ENCODE results near the gene SIGLEC12. TPM values are rescaled to one million over a fixed set of nuclear protein-coding genes. Genes with fewer than 3 reads are reported as not detected.
A peak's percentile ranks its signal among the peaks of the same experiment; 100 is the strongest.

Gene SIGLEC12
- total and polyA plus RNA-seq, 7 donors: 0.05 to 0.20 (median 0.13) TPM; not detected in 2

- intact Hi-C loops (cut with DNase I): no loop called here
These were observed 33.9 kb upstream of the SIGLEC12 start for GRCh38 chr19:51535535-51535934.

GRCh38 chr19:51531349-51532315 is 30.0 kb upstream of the SIGLEC12 start, which contains the start of gene SIGLEC6:
SIGLEC6 (minus strand) TSS chr19:51531670; CDS start chr19:51531648, 22 bp downstream.
- Histone ChIP-seq H3K4me3 (no peak within 1 kb of the TSS), H3K4me1 (no peaks in the 10 kb centered on the region), H3K9me3 (no peaks in the 10 kb centered on the region), H3K27me3 (ENCODE audit: insufficient read depth in 3 of 3, low read length in 2 of 3) (peaks cover 0 to 2% (median 0%) of the 10 kb centered on the region in 3 donors), H3K27ac (no peak within 1 kb of the TSS), H3K36me3 (ENCODE audit: insufficient read depth in 1 of 2, low read depth in 1 of 2) (no peaks in the 10 kb centered on the region)
- intact Hi-C loops (cut with DNase I): no loop called here
- peak in 1 of 4 donors; percentile 40 for ATAC-seq
- no peak for TF ChIP-seq CTCF (IDR thresholded peaks at IDR 0.05)
- 33 to 44% (median 39%) methylated on average over 21 to 25 of the region's 25 CpGs for WGBS, 3 donors
- DNase-seq: peak; percentile 41 to 67

More at GRCh38 chr19:51535535-51535934, 33.9 kb upstream of the SIGLEC12 start:
- Histone ChIP-seq H3K9me3 (no peaks in the 10 kb centered on the region), H3K27ac (no peak overlapping the region), H3K27me3 (ENCODE audit: insufficient read depth in 3 of 3, low read length in 2 of 3) (peaks cover 0 to 15% (median 0%) of the 10 kb centered on the region in 3 donors), H3K4me3 (no peak overlapping the region), H3K4me1 (no peaks in the 10 kb centered on the region), H3K36me3 (ENCODE audit: insufficient read depth in 1 of 2, low read depth in 1 of 2) (no peaks in the 10 kb centered on the region)
- no peak for DNase-seq
- ATAC-seq: no peak
- TF ChIP-seq CTCF (IDR thresholded peaks at IDR 0.05): no peak
- 72 to 90% (median 85%) methylated on average over 1 of the region's 1 CpG for WGBS, 3 donors

GRCh38 chr19:51530616-51531015 is 29.0 kb upstream of the SIGLEC12 start:
- Histone ChIP-seq H3K9me3 (no peaks in the 10 kb centered on the region), H3K36me3 (ENCODE audit: insufficient read depth in 1 of 2, low read depth in 1 of 2) (no peaks in the 10 kb centered on the region), H3K4me3 (no peak overlapping the region), H3K4me1 (no peaks in the 10 kb centered on the region), H3K27ac (no peak overlapping the region), H3K27me3 (ENCODE audit: insufficient read depth in 3 of 3, low read length in 2 of 3) (peaks cover 0 to 2% (median 0%) of the 10 kb centered on the region in 3 donors)
- no peak for TF ChIP-seq CTCF (IDR thresholded peaks at IDR 0.05)
- WGBS, 3 donors: 71 to 84% (median 82%) methylated on average over 7 to 8 of the region's 8 CpGs
- ATAC-seq (no peak), DNase-seq (no peak)
- intact Hi-C loops (cut with DNase I): no loop called here

- TF ChIP-seq CTCF (IDR thresholded peaks at IDR 0.05): no peak
- Histone ChIP-seq H3K4me1 (no peaks in the 10 kb centered on the region), H3K36me3 (ENCODE audit: insufficient read depth in 1 of 2, low read depth in 1 of 2) (no peaks in the 10 kb centered on the region), H3K27me3 (ENCODE audit: insufficient read depth in 3 of 3, low read length in 2 of 3) (peaks cover 0 to 5% (median 0%) of the 10 kb centered on the region in 3 donors), H3K4me3 (no peak overlapping the region), H3K9me3 (no peaks in the 10 kb centered on the region), H3K27ac (no peak overlapping the region)
- DNase-seq (no peak), ATAC-seq (no peak)
- intact Hi-C loops (cut with DNase I): no loop called here
- whole genome bisulfite sequencing, 3 donors: 68 to 91% (median 68%) methylated on average over 2 of the region's 2 CpGs
These were observed 27.7 kb upstream of the SIGLEC12 start for GRCh38 chr19:51529301-51529700.
